ENCODE data around the gene HOXA7.

Gene HOXA7

DNA sequence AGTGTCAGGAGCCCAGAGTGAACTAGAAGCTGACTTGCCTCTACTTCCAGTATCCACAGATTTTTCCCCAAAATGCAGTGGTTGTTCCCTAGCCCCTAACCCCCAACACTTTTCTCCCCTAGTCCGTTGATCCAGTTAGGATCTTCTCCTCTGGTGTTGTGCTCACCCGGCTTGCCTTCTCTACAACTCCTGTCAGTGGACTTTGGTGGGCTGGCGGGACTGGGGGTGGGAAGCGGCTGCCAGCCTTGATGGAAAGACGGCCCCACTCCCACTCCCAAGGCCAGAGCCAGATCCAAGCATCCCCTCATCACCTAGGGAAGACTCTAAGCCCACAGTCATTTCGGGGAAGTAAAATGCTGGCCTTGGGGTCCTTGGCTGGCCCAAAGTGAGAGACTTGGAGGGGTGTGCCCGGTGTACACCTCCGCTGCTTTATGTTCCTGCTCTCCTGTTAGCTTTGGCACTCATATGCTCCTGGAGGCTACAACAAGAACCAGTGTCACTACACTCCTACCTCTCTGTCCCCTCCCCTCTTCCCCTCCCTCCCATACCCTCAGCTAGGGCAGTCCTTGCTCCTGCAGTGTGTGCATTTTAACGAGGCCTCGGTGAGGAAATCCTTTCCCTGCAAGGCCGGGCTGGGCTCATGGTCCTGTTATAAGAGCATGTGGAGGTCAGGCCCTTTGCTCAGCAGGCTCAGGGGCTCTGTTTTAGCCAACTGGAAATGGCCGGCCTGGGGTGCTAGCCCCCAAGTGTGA lies 18.6 kb upstream of the HOXA7 start (continued):
- TF ChIP-seq ZFHX2 (tag by site-specific recombination; conservative IDR thresholded peaks at IDR 0.05) (peak; percentile 37; the same call in 1 of the 2 replicates), FEZF1 (tag by site-specific recombination; IDR thresholded peaks at IDR 0.05) (peak; percentile 89)

DNA sequence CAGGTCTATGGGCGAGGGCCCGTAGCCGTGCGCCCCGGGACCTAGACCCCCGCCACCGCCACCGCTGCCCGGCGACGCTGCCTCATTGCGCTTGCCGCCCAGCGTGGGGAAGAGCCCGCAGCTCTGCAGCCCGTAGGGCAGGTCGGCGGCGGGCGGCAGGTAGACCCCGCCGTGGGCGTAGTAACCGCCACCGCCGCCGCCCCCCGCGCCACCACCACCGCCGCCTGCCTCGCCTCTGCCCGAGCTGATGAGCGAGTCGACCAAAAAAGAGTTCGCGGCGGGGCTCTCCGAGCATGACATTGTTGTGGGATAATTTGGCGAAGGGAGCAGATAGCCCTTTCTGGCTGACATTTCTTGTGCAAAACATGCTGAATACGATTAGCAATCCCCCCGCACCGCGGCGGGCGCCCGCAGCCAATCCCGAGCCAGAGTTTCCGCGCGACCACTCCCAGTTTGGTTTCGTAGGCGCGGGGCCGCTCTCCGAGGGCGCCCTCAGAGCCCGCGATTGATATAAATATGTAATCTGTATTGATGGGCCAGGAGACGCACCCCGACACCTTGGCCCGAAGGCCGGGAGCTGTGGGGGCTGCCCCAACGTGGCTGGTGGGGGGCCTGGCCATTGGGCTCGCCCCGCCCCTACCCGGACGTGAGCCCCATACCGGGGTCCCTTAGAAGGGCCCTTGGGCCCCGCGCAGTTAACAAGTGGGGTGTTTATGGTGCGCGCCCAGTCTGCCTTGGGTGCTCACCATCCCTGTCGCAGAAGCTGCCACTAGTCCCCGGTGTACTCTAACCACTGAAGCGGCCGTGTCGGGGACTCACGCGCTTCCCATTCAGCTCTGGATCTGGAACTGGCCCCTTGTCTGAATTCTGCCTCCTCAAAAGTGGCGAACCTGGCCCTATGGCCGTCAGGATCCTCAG lies 17.7 kb upstream of the HOXA7 start, which contains the start of gene HOXA10:
TSS of gene HOXA10 (minus strand) at position 365 of the 918 bp plus-strand sequence. CDS start at position 351, 14 bp downstream.
- Histone ChIP-seq H3K9me3 (ENCODE audit: control insufficient read depth, insufficient read depth, low read depth, low read length) (no peaks in the 10 kb centered on the region), H3K4me3 (ENCODE audit: low read depth, low read length) (peak within 1 kb of the TSS; percentile 76), H3K27ac (ENCODE audit: extremely low read depth, low read depth, low read length) (peak within 1 kb of the TSS; percentile 100), H3K36me3 (ENCODE audit: control insufficient read depth in 2 of 2, insufficient read depth in 1 of 2, low read length in 2 of 2) (peaks cover 8% of the 10 kb centered on the region in 2 experiments), H3K4me1 (ENCODE audit: control insufficient read depth, insufficient read depth, low read length) (peaks cover 10% of the 10 kb centered on the region)
- POLR2A ChIA-PET: interaction anchor here (1.1 to 11.2 kb wide), 10 partner anchors 8 to 1312 kb away, joined by 3 to 237 read pairs (median 4); partner anchors contain the start of genes HOXA11, HOXA13 and HOXA6
- CTCF ChIA-PET: interaction anchor here (0.7 to 2.2 kb wide), 2 partner anchors 10 to 60 kb away, joined by 3 to 7 read pairs; partner anchors contain the start of gene HOXA11
- TF ChIP-seq KLF10 (tag by site-specific recombination; IDR thresholded peaks at IDR 0.05): 0 out of 2 replicates have a peak, but pooled peaks have one; percentile 21
- TF ChIP-seq ZFHX2 (tag by site-specific recombination; conservative IDR thresholded peaks at IDR 0.05): peak; percentile 88
- peak; percentile 63; the same call in 1 of the 2 replicates for TF ChIP-seq ZBTB48 (tag by site-specific recombination; IDR thresholded peaks at IDR 0.05)
- TF ChIP-seq ZNF202 (tag by site-specific recombination; IDR thresholded peaks at IDR 0.05; ENCODE audit: borderline replicate concordance): no peak
- TF ChIP-seq ZNF335 (tag by site-specific recombination; conservative IDR thresholded peaks at IDR 0.05): peak; percentile 81
- no peak for TF ChIP-seq BCL11A (tag by site-specific recombination; IDR thresholded peaks at IDR 0.05; ENCODE audit: low read depth)
- TF ChIP-seq ZNF560 (tag by site-specific recombination; IDR thresholded peaks at IDR 0.05; ENCODE audit: borderline replicate concordance): no peak
- no peak for TF ChIP-seq ZNF670 (tag by site-specific recombination; IDR thresholded peaks at IDR 0.05; ENCODE audit: low read depth)
- no peak for TF ChIP-seq ZNF302 (tag by site-specific recombination; IDR thresholded peaks at IDR 0.05; ENCODE audit: low read depth)
- TF ChIP-seq ZNF404 (tag by site-specific recombination; IDR thresholded peaks at IDR 0.05): no peak
- TF ChIP-seq, protein P1, sequence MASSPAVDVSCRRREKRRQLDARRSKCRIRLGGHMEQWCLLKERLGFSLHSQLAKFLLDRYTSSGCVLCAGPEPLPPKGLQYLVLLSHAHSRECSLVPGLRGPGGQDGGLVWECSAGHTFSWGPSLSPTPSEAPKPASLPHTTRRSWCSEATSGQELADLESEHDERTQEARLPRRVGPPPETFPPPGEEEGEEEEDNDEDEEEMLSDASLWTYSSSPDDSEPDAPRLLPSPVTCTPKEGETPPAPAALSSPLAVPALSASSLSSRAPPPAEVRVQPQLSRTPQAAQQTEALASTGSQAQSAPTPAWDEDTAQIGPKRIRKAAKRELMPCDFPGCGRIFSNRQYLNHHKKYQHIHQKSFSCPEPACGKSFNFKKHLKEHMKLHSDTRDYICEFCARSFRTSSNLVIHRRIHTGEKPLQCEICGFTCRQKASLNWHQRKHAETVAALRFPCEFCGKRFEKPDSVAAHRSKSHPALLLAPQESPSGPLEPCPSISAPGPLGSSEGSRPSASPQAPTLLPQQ (tag by site-specific recombination; IDR thresholded peaks at IDR 0.05): no peak
- TF ChIP-seq ZNF707 (tag by site-specific recombination; IDR thresholded peaks at IDR 0.05): no peak
- no peak for TF ChIP-seq IKZF3 (tag by site-specific recombination; IDR thresholded peaks at IDR 0.05)
- TF ChIP-seq, protein P2, sequence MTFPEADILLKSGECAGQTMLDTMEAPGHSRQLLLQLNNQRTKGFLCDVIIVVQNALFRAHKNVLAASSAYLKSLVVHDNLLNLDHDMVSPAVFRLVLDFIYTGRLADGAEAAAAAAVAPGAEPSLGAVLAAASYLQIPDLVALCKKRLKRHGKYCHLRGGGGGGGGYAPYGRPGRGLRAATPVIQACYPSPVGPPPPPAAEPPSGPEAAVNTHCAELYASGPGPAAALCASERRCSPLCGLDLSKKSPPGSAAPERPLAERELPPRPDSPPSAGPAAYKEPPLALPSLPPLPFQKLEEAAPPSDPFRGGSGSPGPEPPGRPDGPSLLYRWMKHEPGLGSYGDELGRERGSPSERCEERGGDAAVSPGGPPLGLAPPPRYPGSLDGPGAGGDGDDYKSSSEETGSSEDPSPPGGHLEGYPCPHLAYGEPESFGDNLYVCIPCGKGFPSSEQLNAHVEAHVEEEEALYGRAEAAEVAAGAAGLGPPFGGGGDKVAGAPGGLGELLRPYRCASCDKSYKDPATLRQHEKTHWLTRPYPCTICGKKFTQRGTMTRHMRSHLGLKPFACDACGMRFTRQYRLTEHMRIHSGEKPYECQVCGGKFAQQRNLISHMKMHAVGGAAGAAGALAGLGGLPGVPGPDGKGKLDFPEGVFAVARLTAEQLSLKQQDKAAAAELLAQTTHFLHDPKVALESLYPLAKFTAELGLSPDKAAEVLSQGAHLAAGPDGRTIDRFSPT (tag by site-specific recombination; IDR thresholded peaks at IDR 0.05): 0 out of 2 replicates have a peak, but pooled peaks have one; percentile 16
- TF ChIP-seq BCL11B (tag by site-specific recombination; IDR thresholded peaks at IDR 0.05; ENCODE audit: low read depth): peak; percentile 46; the same call in 1 of the 2 replicates
- peak; percentile 25; the same call in 1 of the 2 replicates for TF ChIP-seq ZNF501 (tag by site-specific recombination; IDR thresholded peaks at IDR 0.05)
- TF ChIP-seq OSR2 (tag by site-specific recombination; IDR thresholded peaks at IDR 0.05): peak; percentile 19; the same call in 1 of the 2 replicates
- TF ChIP-seq KLF1 (tag by site-specific recombination; IDR thresholded peaks at IDR 0.05): no peak
- TF ChIP-seq ZBTB8A (tag by site-specific recombination; IDR thresholded peaks at IDR 0.05): peak; percentile 95
- TF ChIP-seq ZNF266 (tag by site-specific recombination; IDR thresholded peaks at IDR 0.05; ENCODE audit: low read depth): no peak
- TF ChIP-seq, protein P3, sequence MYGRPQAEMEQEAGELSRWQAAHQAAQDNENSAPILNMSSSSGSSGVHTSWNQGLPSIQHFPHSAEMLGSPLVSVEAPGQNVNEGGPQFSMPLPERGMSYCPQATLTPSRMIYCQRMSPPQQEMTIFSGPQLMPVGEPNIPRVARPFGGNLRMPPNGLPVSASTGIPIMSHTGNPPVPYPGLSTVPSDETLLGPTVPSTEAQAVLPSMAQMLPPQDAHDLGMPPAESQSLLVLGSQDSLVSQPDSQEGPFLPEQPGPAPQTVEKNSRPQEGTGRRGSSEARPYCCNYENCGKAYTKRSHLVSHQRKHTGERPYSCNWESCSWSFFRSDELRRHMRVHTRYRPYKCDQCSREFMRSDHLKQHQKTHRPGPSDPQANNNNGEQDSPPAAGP (tag by site-specific recombination; IDR thresholded peaks at IDR 0.05): no peak
- TF ChIP-seq ZXDB (tag by site-specific recombination; IDR thresholded peaks at IDR 0.05): peak; percentile 83
- TF ChIP-seq ZNF341 (tag by site-specific recombination; IDR thresholded peaks at IDR 0.05; ENCODE audit: low read depth): peak; percentile 52
- TF ChIP-seq, protein P4, sequence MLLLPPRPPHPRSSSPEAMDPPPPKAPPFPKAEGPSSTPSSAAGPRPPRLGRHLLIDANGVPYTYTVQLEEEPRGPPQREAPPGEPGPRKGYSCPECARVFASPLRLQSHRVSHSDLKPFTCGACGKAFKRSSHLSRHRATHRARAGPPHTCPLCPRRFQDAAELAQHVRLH (tag by site-specific recombination; IDR thresholded peaks at IDR 0.05): no peak
- TF ChIP-seq, protein P5, sequence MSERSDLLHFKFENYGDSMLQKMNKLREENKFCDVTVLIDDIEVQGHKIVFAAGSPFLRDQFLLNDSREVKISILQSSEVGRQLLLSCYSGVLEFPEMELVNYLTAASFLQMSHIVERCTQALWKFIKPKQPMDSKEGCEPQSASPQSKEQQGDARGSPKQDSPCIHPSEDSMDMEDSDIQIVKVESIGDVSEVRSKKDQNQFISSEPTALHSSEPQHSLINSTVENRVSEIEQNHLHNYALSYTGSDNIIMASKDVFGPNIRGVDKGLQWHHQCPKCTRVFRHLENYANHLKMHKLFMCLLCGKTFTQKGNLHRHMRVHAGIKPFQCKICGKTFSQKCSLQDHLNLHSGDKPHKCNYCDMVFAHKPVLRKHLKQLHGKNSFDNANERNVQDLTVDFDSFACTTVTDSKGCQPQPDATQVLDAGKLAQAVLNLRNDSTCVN (tag by site-specific recombination; optimal IDR thresholded peaks at IDR 0.05): peak; percentile 41
